Myocyte (in vitro differentiated cells): ENCODE results near the gene HS3ST5. TPM values are rescaled to one million over a fixed set of nuclear protein-coding genes. Genes with fewer than 3 reads are reported as not detected.

Experiments
- DNase-seq: peaks from one replicate; pipeline ENCODE4 v3.0.0-alpha.2; 2012; ENCODE audit warnings: low read depth
- polyA plus RNA-seq: library from polyadenylated mRNA; unstranded; fragments of >200 nt; gene quantifications from one replicate; pipeline ENCODE4 v1.2.1, GENCODE V29; 2012; ENCODE audit warnings: missing spikeins
- total RNA-seq: library from RNA; depleted of rRNA; stranded (reverse); fragments of >200 nt; gene quantifications from 2 replicates; pipeline ENCODE4 v1.2.3, GENCODE V29; 2014

HS3ST5 gene, protein sequence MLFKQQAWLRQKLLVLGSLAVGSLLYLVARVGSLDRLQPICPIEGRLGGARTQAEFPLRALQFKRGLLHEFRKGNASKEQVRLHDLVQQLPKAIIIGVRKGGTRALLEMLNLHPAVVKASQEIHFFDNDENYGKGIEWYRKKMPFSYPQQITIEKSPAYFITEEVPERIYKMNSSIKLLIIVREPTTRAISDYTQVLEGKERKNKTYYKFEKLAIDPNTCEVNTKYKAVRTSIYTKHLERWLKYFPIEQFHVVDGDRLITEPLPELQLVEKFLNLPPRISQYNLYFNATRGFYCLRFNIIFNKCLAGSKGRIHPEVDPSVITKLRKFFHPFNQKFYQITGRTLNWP
- total RNA-seq = 0.36 and 0.62 TPM in 2 replicates
- polyA plus RNA-seq = 0.97 TPM

DNA sequence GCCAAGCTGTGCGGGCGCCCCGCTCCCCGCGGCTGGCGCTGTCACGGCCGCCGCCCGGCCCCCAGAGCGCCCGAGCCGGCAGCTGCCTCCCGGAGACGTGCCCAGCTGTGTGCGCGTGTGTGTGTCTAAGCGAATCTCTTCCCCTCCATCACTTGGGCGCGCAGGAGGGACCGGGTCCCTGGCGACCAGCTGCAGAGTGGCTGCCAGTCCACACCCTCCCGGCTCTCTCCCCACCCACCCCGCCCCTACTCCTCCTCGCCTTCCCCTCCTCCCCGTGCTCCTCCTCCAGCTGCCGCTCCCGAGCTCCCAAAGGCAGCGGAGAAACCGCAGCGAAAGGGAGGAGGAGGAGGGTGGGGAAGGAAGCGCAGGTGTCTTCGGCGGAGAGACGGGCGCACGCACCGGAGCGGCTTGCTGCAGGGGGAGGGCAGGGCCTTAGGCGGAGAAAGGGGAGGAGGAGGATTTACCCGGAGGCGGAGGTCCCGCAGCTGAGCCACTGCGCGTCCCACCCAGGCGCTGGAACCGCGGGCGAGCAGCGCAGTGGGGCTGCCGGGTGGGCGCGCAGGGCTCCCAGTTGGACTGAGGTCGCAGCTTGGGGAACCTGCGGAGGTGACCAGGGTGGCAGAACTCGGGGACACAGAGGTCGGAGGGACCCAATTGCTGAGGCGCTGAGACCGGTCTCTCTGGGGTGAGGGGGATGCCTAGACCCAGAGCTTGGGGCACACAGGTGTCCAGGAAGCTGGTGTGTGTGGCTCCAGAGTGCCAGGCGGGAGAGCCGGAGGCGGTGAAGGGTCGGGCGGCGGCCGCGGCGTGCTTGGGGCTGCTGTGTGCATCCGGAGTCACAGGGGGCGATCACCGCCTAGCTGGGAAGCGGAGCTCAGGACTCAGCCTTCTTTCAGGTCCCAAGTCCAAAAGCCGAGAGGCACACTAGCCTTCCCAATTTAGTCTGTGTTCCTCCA lies at the start of gene HS3ST5:
HS3ST5 (minus strand) TSS at position 198 of the 956 bp plus-strand sequence. CDS start 280,178 bp downstream, outside the sequence.
- peak; percentile 76 for DNase-seq

DNA sequence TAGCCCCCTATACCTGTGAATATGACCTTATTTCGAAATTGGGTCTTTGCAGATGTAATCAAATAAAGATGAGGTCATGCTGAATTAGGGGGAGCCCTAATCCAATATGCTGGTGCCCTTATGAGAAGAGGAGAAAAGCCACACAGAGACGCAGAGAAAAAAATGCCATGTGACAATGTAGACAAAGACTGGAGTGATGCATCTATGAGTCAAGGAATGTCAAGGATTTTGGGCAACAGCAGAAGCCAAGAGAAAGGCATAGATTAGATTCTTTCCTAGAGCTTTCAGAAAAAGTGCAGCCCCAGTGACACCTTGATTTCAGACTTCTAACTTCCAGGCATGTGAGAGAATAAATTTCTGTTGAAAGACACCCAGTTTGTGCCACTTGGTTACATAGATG lies 47.4 kb upstream of the HS3ST5 start:
- DNase-seq = no peak

DNA sequence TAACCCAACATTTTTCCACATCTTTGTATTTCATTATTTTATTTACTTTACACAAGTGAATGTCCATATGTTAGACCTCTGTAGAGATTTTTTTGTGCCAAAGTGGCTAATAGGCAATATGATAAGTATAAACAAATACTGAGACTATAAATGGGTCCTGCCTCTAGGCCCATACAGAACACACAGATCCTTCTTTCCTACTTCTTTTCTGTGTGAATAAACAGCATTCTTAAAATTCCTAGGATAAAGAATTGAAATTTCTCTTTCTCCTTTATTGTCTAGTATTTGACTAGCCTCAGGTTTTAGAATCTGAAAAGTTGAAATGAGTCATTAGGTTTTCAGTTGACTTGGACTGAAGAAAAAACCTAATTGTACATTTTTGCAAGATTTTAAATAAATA lies 46.3 kb upstream of the HS3ST5 start:
- no peak for DNase-seq

DNA sequence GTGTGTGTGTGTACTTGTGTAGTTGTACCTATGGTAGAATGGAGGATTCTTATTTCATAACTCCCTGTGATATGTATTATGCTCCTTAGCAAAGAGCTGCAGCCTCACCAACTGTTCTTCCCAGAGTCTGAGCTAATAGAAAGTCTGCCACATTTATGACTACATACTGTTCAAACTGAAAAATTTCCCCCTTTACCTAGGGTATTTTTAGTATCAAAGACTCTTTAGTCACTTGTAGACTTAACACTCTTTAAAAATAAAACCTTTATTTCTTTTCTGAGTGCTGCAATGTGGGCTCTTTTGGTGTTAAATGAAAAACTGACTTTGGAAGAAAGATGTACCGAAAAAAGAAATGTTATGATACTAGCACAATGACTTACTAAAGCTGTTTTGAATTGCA lies 39.6 kb upstream of the HS3ST5 start:
- DNase-seq = no peak

DNA sequence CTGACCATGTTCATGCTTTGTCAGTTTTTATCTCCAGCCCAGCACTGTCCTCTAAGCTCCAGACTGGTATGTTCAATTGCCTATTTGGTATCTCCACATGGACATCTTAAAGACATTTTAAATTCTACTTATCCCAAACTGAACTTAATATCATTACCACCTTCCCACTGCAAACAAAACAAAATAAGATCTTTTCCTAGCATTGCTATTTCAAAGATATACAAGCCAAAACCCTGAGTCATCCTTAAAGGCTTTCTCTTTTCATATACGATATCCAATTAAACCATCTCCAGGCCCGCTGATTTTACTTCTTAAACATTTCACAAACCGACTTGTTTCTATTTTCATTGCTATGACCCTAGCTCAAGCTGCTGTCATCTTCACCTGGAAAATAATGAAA lies 35.1 kb upstream of the HS3ST5 start:
- DNase-seq = no peak

DNA sequence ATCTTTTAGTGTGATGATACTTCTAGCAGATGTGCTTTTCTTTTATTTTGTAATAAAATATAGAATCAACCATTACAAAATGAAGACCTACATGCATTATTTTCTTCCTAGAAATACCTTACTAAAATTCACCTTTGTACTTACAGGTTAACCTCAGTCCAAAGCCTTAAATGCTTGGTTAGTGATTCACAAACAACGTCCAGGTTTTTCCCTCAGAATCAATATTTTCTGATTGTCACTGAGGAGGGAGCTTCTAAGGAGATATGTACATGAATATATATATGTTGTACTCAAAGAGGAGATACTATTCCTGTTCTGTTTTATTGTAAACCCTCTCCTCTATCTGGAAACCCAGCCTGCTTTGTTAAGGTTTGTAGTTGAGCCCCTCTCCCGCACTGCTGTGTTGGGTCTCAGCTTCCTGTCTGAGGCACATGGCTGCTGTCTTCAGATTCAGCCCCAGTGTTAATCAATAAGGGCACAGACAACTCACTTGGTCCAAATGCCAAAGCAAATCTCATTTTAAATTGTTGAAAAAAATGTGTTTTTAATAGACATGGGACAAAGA lies 33.9 kb upstream of the HS3ST5 start:
- no peak for DNase-seq

DNA sequence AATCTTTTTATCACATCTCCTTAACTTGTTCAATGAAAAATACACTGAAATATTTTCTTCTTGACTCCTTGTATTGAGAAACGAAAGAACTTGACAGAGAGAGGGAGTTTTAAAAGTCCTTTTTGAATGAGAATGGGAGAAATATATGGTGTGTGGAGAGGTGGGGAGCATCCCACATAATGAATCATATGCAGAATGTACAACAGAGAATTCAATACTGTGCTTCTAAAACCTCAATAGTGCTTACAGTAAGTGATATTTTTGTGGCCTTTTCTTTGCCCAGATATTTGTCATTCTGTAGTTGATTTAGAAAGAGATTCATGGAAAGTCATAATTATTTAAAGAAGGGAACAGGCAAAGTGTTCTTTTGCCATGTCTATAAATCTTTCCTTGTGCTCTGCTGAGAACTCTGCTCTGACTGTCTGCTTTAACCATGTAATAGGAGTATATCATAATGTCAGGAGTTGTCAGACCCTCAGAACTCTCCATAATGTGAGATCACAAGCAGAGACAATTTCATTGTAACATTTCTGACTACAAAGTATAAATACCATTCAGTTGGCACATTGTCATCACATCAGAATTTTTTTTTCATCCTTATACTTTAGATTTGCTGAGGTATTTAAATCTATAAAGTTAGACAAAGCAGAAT lies 32.8 kb upstream of the HS3ST5 start:
- no peak for DNase-seq

DNA sequence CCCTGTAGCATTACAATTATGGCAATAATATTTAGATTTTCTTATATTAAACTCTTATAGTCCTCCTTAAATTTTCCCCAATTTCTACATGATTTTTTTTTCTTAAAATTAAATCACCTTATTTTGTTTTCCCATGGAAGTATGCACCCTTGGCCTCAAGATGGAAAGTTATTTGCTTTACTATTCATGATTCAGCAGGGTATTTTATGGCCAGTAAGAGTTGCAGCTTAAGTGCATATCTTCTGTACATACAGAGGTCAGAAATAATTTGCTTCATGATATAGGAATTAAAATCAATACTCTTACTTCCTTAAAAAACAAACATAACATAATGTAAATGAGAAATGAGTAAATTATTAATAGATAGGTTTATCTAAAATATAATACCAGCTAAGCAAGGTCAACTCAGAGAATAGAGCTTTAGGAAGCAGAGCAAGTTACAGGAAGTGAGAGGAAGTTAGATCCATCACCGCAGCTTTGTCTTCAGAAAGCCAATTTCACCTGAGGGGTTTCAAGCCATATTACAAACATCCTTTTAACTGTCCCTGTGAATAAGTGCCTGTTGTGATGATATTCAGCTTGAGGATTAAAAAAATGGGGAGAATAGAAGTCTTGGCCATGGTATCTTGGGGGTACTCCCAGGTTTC lies 24.6 kb upstream of the HS3ST5 start:
- no peak for DNase-seq

DNA sequence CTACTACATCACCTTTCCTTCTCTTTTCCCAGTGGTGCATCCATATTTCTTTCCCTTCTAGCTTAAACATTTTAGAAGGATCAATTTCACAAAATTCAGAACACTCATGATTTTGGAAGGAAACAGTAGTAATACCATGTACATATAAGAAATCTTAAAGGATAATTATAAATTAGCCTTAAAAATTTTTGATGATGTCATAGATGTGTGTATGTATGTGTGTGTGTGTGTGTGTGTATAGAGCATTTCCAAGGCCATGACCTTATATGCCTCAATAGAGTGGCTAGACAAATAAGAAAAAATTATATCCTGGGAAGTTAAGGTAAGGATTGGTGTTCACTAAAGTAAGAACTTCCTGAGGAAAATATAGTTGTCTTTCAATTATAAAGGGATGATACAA lies 24.1 kb upstream of the HS3ST5 start:
- DNase-seq = no peak

DNA sequence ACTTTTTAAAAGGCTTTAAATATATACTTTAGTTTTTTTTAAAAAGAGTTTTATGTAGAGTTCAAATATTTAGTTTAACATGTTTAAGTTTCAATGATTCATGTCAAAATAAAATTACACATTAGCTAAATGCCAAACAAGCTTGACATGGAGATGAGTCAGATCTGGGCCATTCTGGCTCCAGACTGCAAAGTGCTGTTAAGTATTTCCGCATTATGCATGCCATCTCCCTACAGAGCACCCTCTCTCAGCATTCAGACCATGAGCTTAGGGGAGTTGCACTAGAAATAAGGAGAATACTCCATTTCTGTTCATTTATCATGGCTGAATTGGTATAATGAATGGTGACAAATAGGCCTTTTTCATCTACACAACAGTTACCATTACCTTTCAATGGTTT lies 21.5 kb upstream of the HS3ST5 start:
- peak; percentile 23 for DNase-seq

DNA sequence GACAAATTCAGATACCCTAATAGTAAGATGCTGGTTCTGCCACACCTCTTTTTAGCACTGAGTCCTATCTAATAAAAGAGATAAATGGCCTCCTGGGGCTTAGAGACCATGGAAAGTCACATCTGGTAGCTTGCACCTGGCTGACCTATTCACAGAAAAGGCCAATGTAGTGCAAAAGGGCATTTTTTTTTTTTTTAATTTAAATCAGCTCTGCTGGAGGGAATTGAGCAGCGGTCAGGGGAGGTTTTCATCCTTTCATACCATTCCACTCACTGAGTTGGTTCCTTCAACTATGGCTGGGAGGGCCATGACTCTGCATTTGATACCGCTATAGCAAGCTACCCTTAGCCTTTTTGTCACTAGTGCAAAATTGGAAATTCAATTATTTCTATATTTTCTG lies 20.1 kb upstream of the HS3ST5 start:
- DNase-seq = no peak

DNA sequence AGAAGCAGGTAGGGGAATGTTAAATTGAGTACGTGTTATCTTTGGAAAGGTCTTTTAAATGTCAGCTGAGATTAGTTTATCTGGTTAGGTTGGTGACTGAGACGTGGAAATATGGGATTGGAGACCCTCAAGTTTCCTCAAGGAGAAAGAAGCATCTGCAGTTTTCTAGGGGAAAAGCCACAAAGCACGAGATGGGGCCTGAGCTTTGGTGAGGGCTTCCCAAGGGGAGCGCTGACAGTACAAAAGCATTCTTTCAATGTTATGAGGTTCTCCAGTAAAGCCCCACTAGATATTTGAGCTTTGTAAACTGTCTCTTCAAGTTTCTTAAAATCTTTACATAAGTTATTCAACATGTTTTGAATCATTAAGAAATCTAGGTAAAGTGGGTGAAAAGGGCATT lies 19.6 kb upstream of the HS3ST5 start:
- no peak for DNase-seq

DNA sequence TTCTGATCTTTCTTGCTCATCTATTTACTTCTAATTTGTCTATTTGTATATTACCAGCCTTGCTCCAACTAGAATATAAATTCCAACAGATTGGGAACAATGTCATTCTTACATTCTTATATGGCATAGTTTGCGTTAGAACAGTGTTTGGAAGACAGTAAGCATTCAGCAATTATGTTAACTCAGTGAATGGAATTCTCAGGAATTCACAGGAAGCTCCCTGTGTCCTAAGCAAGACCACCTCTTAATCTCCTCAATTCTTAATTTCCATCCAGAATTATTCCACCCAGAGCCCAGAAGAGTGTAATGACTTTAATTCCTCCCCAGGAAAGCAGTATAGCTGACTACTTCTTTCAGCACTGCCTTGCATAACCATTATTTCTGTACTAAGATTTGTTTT lies 18.2 kb upstream of the HS3ST5 start:
- DNase-seq = no peak

DNA sequence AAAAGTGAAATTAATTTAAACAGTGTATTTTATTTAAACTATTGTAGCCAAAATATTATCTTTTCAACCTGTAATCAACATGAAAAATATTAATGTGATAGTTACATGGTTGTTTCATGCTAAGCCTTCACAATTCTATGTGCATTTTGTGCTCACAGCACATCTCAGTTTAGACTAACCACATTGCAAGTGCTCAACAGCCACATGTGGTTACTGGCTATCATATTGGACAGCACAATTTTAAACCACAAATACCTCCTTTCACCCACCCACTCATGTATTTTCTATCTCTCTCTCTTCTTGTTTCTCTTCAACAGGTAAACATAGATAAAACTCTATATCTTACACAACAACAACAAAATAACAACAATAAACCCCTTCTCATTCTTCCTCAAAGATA lies 12.5 kb upstream of the HS3ST5 start:
- peak; percentile 46 for DNase-seq

DNA sequence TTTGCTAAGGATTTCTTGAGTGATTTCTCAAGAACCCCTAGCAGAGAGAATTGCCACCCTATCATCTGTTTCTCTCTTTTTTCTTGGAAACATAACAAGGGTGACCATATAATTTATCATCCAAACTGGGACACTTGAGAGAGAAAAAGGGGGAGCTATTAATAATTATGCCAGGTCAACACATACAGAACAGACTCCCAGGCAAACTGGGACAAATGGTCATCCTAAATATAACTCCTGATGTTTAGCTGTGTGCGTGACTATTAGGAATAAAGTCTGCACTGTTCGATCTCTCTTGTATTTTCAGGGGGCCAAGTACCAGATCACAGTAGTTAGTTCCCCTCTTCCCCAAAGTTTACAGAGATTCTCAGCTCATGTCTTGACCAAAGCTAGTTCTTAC lies 11.7 kb upstream of the HS3ST5 start:
- DNase-seq = peak; percentile 49

DNA sequence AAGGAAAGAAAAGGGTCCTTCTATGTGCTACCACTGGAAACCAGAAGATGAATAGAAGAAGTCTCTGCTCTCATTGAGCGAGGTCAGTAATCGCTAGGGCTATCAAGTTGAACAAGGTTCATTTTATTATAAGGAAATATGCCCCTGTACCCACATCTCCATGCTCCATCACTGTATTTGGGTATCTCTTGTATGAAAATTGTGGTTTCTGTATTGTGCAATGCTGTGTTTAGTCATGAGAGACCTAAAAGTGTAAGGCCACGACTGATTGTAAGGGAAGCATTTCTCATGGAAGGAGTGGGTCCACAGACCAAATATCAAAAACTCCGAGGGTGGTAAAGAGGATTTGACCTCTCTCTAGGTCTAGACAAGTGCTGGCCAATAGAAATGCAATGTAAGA lies 3.6 kb upstream of the HS3ST5 start:
- DNase-seq = no peak

DNA sequence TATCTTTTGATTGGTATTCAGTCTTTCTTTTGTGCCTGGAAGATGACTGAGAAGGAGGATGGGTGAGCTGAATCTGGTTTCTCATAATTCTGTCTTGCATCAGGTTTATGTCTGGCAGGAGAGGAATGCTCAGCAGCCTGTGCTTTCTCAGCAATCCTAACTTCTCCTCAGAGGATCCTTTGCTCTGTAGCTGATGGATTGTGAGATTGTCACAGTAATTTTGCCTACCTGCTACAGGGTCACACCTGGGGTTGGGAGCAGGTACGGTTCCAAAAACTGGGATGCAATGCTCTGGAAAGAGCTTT lies 2.1 kb upstream of the HS3ST5 start:
- DNase-seq = no peak

DNA sequence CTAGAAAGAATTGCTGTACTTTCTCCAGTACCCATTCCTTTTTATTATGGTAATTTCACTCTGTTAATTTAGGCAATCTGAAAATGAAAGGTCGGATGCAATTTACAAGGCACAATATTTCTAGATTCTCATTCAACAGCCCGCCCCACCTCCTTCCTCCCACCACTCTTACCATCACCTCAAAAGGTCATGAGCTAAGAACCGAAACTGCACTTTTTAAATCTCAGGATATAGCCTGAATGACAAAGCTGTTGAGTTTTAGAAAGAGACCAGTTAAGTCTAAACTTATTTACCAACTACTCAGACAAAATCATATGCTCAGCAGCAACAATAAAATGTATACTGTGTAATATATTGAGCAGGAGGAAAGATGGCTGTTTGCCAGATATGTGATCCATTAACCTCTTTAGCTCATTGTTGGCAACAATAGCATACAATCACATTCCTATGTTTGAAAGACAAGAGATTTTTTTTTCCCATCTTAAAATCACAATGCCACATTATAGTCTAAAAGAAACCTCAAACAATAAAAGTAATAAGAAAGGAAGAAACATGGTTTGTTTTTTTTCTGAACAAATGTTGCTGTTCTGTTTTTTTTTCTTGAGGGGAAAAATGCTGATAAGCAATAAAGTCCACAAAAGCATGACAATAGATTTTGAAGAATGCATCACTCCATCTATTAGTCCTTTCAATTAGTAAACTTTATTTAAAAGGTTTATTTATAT lies 1.6 kb upstream of the HS3ST5 start:
- DNase-seq = no peak

DNA sequence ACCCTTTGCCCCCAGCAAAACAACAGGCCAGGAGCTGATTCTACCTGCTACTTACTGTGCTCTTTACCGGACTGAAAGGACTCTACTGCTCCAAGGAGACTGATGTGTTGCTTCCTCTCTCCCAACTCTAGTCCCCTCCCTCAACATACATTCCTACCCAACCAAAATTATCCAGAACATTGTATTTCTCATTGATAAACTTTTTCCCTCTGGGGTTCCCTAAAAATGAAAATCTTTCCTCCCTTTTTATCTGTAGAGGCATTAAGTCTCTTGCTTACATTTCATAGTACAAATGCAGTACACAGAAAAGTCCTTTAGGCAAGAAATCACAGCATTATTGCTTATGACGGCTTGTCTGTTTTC lies 940 bp upstream of the HS3ST5 start:
- DNase-seq = no peak

DNA sequence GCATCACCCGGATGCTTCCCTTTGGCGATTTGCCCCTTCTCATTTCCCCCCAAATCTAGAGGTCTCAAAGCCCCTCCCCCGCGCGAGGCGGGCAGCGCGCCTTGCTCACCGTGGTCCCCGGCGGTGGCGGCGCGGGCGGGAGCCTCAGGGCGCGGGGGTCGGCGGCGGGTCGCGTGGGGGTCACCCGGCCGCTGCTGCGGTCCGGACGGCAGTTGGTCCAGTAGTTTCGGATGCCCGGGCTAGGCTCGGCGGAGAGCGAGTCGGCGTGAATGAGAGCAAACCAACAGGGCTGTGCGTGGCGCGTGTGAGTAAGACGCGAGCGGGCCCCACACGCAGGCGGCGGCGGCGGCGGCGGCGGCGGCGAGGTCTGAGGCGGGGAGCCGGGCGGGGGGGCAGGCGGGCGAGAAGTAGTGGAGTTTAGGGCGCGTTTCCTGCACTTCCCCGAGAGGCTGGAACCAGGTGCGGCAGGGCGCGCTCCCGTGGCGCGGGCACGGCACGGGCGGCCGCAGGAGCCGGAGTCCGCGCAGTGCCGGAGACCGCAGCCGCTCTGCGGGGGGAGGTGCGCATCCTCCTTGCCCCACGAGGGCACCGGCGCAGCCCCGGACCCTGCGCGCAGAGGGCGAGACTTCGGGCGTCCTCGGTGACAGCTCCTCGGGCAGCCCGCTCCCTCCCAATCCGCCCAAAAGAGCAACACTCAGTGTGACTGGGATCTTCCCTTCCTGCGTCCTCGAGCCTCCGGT lies 567 bp downstream of the HS3ST5 start:
- peak; percentile 17 for DNase-seq
